NB4 (cell line): Measurements from ENCODE around the gene EZH1.
A peak's percentile ranks its signal among the peaks of the same experiment; 100 is the strongest.

Experiments
- DNase-seq: peaks from one replicate; pipeline ENCODE4 v3.0.0; 2010; ENCODE audit warnings: low read depth
- H3K4me3 ChIP-seq: one replicate; pipeline ENCODE4 v1.5.1; 2011; ENCODE audit warnings: mild to moderate bottlenecking, low read depth, low read length, moderate library complexity
- MAX ChIP-seq: IDR thresholded peaks from 2 replicates; pipeline ENCODE4 v1.6.1; 2011; ENCODE audit warnings: low read depth, low read length
- MYC ChIP-seq: IDR thresholded peaks from 2 replicates; pipeline ENCODE4 v1.6.1; 2011; ENCODE audit warnings: low read depth, low read length
- POLR2A ChIP-seq: IDR thresholded peaks from 2 replicates; pipeline ENCODE4 v1.6.1; 2011; ENCODE audit warnings: mild to moderate bottlenecking; ENCODE audit not compliant: insufficient read length; ENCODE audit errors: extremely low read depth
- TF ChIP-seq, protein P1 (sequence below): IDR thresholded peaks from one replicate; pipeline ENCODE4 v1.5.1; 2012; ENCODE audit warnings: low read depth, low read length

The EZH1 gene

DNA sequence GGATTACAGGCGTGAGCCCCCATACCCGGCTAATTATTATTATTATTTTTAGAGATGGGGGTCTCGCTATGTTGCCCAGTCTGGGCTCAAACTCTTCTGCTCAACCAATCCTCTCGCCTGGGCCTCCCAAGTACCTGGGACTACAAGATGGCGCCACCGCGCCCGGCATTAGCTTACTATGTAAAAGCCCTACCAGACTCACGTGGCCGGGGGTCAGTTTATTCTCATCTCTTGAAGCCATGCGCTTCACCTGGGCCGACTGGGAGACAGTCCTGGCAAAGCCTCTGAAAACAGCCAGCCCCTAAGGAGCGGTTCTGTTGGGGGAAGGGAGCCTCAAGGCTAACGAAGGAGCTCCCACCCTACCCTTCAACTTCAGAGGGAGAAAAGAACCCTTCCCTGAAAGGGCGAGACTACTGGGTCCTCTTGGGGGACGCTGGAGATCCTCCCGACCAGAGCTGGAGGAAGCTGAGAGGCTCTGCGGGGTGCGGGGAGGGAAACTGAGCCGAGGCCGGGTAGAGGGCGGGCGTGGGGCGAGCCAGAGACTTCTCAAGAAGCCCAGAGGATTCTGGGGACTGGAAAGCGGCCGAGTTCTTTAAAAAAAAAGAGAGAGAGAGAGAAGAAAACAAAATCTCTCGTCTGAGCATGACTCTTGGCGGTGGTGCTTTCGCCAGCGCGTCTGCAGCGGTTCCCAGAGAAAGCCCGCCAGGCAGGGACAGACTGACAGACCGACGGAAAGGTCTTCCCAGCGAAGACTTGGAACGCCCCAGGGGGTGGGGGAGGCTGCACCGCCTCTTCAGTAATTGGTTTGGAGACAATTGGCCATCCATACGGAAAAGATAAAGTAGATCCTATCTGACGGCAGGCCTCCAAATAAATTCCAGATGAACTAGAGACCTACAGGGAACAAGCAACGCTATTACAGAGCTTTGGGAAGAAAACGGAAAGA is 91.4 kb downstream of the EZH1 start:
- TF ChIP-seq MYC (no peak), MAX (no peak), POLR2A (no peak)
- TF ChIP-seq, protein P1, sequence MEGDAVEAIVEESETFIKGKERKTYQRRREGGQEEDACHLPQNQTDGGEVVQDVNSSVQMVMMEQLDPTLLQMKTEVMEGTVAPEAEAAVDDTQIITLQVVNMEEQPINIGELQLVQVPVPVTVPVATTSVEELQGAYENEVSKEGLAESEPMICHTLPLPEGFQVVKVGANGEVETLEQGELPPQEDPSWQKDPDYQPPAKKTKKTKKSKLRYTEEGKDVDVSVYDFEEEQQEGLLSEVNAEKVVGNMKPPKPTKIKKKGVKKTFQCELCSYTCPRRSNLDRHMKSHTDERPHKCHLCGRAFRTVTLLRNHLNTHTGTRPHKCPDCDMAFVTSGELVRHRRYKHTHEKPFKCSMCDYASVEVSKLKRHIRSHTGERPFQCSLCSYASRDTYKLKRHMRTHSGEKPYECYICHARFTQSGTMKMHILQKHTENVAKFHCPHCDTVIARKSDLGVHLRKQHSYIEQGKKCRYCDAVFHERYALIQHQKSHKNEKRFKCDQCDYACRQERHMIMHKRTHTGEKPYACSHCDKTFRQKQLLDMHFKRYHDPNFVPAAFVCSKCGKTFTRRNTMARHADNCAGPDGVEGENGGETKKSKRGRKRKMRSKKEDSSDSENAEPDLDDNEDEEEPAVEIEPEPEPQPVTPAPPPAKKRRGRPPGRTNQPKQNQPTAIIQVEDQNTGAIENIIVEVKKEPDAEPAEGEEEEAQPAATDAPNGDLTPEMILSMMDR = no peak
- no peak overlapping the region for H3K4me3 ChIP-seq
- no peak for DNase-seq

DNA sequence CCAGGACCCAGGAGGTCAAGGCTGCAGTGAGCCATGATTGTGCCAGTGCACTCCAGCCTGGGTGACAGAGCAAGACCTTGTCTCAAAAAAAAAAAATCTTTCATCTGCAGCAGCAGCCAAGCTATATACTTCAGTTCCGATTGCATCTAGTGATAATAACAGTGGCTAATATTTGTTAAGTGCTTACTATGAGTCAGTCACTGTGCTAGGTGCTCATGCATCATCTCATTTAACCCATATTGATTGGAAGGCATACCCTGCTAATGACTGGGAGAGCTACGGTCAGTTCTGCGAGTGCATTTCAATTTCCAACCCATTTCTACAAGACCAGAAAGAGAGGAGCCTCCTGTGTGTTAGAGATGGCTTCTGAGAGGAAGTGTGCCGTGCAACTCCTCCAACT is 93.4 kb downstream of the EZH1 start:
- peak; percentile 40 for DNase-seq
- TF ChIP-seq POLR2A (no peak), MAX (no peak), MYC (no peak)
- TF ChIP-seq, protein P1 = no peak
- peak overlapping the region; percentile 16 for H3K4me3 ChIP-seq
